Measurements from ENCODE around the gene NHERF2.

DNA sequence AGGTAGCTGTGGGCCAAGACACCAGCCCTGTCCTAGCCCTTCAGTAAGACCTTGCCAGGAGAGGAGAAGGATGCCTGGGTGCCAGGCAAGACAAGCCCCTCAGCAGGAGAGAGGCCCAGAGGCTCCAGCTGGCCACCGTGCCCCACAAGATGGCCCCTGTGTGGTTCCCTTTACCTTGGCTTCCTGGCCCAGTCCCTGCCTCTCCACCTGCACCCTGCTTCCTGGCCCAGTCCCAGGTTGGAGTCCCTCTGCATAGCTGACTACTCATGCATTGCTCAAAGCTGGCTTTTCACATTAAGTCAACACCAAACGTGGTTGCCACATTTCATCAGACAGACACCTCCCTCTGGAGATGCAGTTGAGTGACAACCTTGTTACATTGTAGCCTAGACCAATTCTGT is 33.0 kb upstream of the NHERF2 start:
- TF ChIP-seq, protein P1, sequence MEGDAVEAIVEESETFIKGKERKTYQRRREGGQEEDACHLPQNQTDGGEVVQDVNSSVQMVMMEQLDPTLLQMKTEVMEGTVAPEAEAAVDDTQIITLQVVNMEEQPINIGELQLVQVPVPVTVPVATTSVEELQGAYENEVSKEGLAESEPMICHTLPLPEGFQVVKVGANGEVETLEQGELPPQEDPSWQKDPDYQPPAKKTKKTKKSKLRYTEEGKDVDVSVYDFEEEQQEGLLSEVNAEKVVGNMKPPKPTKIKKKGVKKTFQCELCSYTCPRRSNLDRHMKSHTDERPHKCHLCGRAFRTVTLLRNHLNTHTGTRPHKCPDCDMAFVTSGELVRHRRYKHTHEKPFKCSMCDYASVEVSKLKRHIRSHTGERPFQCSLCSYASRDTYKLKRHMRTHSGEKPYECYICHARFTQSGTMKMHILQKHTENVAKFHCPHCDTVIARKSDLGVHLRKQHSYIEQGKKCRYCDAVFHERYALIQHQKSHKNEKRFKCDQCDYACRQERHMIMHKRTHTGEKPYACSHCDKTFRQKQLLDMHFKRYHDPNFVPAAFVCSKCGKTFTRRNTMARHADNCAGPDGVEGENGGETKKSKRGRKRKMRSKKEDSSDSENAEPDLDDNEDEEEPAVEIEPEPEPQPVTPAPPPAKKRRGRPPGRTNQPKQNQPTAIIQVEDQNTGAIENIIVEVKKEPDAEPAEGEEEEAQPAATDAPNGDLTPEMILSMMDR (conservative IDR thresholded peaks at IDR 0.05; ENCODE audit: low read length): no peak
- no peak for TF ChIP-seq EZH2phosphoT487 (IDR thresholded peaks at IDR 0.05; ENCODE audit: borderline replicate concordance)

Data from Loucy (cell line).